ENCODE results near the gene RASAL3.
"Not testable (repeated sequence)": the region's sequence is repeated elsewhere in the genome, so short reads cannot be mapped to it uniquely, and the experiment has no call there.

RASAL3 gene

DNA sequence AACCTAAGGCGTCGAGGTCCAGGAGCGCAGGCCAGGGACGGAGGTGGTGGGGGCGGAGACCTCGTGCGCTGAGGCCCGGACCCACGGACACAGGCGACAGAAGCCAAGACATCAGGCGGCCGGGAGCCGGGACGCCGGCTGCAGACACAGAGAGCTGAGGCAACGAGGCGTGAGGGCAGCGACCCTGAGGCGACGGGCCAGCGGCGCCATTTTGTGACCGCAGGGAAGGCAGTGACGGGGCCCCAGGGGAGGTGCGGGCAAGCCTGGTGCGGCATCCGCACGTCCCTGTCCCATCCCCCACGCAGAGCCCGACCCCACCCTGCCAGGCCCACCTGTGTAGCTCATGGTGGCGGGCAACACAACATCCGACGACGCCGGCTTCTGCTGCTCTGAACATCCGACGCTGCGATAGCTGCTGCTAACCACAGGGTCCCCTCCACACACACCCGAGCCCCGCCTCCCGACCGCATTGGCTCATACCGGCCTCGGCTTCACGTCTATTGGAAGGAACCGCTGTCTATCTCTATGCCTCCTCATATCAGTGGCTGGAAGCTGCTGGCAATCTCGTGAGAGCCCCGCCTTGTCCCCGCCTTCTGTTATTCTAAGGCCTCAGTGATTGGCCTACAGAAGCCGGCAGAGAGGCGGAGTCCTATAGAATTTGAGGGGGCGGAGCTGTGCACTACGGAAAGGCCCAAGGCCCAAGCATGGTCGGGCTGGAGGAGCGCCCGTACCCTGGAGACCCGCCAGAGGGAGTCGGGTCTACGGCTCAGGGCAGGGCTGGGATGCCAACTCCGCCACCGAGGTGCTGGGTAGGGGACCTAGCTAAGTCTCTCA, 45.5 kb downstream of the RASAL3 start, which contains the start of gene AKAP8L:
Gene AKAP8L (minus strand): TSS at position 410 of the 834 bp plus-strand sequence. CDS start 65 bp downstream, at position 345.
- DNase-seq = peak; percentile 100

DNA sequence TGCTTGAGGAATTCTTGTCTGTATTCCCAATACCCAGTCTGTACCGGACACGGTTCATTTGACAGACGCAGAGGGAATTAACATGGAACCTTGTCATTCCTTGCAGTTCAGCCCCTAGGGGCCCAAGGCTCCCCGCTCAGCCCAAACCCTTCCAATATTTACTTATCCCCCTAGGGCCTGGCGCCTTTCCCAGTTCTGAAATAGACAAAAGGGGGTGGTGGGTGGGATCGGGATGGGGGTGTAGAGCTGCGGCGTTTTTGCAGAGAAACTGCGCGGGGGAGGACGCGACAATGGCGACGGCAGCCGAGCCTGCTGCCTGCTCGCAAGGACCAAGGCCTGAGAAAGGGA, 46.1 kb downstream of the RASAL3 start:
- no peak for DNase-seq

DNA sequence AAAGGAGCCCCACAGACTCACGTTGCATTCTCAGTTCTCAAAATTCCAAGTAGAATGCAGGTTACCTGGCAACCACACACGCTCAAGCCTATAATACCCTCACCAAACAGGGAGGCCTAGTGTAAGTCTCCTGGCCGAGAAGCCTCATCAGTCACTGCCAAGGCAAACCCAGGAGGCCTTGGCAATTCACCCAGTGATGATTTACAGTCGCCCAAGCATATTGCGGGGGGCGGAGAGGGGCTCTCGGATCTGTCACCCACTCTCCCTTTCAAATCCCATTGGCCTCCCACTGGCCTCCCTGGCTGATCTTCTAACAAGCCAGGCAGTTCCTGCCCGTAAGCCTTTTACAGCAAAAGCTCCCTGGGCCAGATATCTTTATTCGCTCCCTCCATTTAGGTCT, 46.6 kb downstream of the RASAL3 start:
- DNase-seq = no peak

DNA sequence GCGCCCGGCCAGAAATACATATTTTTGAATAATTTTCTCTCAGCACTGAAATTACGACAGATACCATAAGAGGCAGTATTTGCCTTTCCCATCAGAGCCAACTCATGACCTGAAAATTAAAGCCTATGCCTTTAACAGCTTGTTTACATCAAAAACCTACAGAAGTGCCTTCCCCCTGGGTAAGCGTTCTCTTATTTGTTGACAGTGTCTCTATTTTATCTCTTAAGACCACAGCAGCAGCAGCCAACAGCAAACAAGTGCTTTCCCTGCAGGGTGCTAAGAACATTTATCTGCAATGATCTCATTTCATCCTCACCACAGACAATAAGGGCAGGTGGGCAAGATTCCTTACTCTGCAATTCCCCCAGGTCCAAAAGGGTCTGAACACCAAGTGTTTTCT, 51.5 kb downstream of the RASAL3 start:
- no peak for DNase-seq

DNA sequence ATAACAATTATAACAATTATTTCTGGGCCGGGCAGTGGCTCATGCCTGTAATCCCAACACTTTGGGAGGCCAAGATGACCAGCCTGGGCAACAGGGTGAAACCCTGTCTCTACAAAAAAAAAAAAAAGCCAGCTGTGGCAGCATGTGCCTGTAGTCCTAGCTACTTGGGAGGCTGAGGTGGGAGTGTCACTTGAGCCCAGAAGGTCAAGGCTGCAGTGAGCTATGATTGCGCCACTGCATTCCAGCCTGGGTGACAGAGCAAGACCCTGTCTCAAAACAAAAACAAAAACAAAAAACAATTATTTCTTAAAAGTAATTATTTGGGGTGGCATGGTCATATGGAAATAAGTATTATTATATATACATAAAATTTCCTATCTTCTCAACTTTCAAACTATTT, 53.0 kb downstream of the RASAL3 start:
- not testable (repeated sequence) for DNase-seq

DNA sequence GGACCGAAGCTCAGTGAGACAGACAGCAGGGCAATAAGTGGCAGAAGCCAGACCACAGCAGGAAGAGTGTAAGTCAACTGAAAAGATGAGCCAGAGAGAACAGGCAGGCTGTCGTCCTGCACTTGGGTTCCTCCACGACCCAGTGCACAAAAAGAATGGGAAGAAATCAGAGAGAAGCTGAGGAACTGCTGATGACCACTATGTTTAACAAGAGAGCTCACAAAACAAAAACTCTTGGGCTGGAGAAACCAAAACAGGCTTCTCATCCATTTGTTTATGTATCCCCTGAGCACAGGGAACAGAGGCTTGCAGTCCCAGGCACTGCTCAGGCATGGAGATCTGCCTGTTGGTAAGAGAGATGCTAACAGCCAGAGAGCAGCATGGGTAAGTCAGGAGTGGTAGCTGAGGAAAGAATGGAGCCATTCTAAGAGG, 59.5 kb downstream of the RASAL3 start:
- DNase-seq = no peak

DNA sequence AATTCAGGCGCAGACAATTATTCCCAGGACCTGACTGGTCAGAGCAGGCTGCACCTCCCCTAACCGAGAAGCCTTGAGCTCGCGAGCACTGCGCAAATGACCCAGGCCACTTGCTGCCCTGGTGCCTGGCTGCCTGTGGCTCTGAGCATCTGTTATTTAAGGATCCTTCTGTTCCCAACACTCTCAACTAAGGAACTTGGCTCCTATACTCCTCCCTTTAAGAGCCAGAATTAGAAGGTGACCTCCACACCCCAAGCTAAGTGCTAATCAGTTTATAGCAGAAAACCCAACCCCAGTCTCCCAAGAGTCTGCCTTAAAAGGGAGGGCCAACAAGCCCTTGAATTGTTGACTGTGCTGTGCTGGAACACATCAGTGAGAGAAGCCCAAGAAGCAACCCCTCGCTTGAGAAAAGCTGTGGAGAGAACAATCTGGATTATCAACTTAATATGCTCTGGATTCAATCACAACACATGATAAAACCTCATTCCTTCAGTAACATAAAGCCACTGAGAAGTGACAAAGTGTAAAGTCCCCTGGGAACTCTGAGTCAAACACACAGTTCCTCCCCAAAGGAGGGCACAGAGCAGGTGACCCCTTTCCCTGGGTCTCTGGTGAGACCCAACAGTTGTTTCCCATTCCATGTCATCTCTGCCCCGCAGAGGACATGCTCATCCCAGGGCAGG, 60.1 kb downstream of the RASAL3 start:
- DNase-seq = no peak

DNA sequence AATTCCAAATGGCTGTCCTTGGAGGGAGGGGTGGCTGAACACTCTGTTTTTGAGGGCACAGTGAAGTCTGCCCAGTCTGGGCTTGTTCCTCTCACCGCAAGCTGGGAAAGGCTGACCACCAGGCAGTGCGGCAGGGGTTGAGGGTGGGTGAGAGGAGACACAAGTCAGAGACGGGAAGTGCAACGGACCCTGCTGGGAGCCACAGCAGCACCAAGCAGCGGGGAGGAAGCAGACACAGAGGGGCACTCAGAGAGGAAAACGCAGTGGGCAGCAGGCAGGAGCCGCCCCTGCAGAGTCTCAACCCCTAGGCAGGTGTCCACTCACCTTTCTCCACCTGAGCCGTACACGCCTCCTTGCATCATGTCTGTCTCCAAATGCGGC, 61.2 kb downstream of the RASAL3 start:
- no peak for DNase-seq

DNA sequence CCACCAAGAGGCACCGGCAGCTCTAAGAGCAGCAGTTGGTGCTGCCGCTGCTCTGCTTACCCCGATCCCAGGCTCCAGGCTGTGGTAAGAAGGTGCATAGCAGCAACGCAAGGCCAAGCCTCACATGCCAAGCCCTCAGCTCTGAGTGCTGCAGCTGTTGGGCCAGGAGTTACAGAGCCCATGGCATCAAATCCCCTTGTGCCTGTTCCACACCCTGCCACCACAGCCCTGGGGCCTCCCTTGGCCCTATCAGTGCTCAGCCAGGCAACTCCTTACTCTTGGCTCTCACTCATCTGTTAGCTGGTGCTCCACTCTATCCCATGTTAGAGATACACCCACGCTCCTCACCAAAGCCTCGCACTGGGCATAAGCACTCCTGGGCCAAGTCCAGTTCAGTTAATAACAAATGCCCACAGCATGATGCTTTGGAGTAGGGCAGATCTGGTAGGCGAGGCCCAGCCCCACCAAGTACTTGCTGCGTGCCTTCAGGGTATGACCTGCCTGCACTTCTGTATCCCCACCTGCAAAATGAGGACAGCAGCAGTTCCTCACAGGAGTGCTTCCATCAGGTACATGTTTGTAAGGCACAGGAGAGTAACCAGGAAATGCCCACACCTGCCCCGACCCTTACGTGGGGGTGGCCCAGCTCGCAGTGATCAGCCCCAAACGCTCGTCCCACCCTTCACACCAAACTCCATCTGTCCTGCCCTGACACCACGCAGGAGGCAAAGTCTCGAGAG, 61.8 kb downstream of the RASAL3 start:
- DNase-seq = no peak

Data from inflammatory macrophage (primary cell).